ENCODE results near the gene OR10G2.
"Not testable (repeated sequence)": the region's sequence is repeated elsewhere in the genome, so short reads cannot be mapped to it uniquely, and the experiment has no call there.

The OR10G2 gene

GRCh38 chr14:21612324-21612723, 22.4 kb downstream of the OR10G2 start:
- Histone ChIP-seq H3K36me3 (ENCODE audit: control insufficient read depth in 2 of 2, insufficient read depth in 2 of 2, low read length in 2 of 2) (no peaks in the 10 kb centered on the region), H3K4me1 (ENCODE audit: control insufficient read depth in 2 of 2, insufficient read depth in 2 of 2, low read length in 2 of 2) (no peaks in the 10 kb centered on the region), H3K9me3 (ENCODE audit: control insufficient read depth in 2 of 2, low read length in 2 of 2) (no peaks in the 10 kb centered on the region), H3K4me3 (ENCODE audit: low read length in 2 of 2) (no peak overlapping the region), H3K27me3 (ENCODE audit: control insufficient read depth in 2 of 2, insufficient read depth in 2 of 2, low read length in 2 of 2) (no peaks in the 10 kb centered on the region), H3K9ac (ENCODE audit: low read depth in 1 of 2, low read length in 2 of 2) (no peak overlapping the region), H3K27ac (ENCODE audit: low read depth in 2 of 2, low read length in 2 of 2) (no peak overlapping the region)

- H3K27ac ChIP-seq (ENCODE audit: low read depth in 2 of 2, low read length in 2 of 2); H3K4me3 ChIP-seq (ENCODE audit: low read length in 2 of 2); H3K4me1 ChIP-seq (ENCODE audit: control insufficient read depth in 2 of 2, insufficient read depth in 2 of 2, low read length in 2 of 2); H3K36me3 ChIP-seq (ENCODE audit: control insufficient read depth in 2 of 2, insufficient read depth in 2 of 2, low read length in 2 of 2); H3K9ac ChIP-seq (ENCODE audit: low read depth in 1 of 2, low read length in 2 of 2); H3K9me3 ChIP-seq (ENCODE audit: control insufficient read depth in 2 of 2, low read length in 2 of 2); H3K27me3 ChIP-seq (ENCODE audit: control insufficient read depth in 2 of 2, insufficient read depth in 2 of 2, low read length in 2 of 2): not testable (repeated sequence)
Measured at GRCh38 chr14:21602181-21602580, 32.6 kb downstream of the OR10G2 start.

- Histone ChIP-seq H3K9me3 (ENCODE audit: control insufficient read depth in 2 of 2, low read length in 2 of 2) (peaks cover 3 to 7% of the 10 kb centered on the region in 2 donors), H3K4me3 (ENCODE audit: low read length in 2 of 2) (no peak overlapping the region), H3K4me1 (ENCODE audit: control insufficient read depth in 2 of 2, insufficient read depth in 2 of 2, low read length in 2 of 2) (no peaks in the 10 kb centered on the region)
Measured at GRCh38 chr14:21589317-21589716, 45.4 kb downstream of the OR10G2 start.

More at GRCh38 chr14:21589317-21589716, 45.4 kb downstream of the OR10G2 start:
- Histone ChIP-seq H3K36me3 (ENCODE audit: control insufficient read depth in 2 of 2, insufficient read depth in 2 of 2, low read length in 2 of 2) (no peaks in the 10 kb centered on the region), H3K27me3 (ENCODE audit: control insufficient read depth in 2 of 2, insufficient read depth in 2 of 2, low read length in 2 of 2) (peaks cover 0 to 3% of the 10 kb centered on the region in 2 donors), H3K9ac (ENCODE audit: low read depth in 1 of 2, low read length in 2 of 2) (no peak overlapping the region), H3K27ac (ENCODE audit: low read depth in 2 of 2, low read length in 2 of 2) (no peak overlapping the region)
